Transverse colon (tissue), 4 donors: ENCODE measurements around the gene ABTB1. TPM values are rescaled to one million over a fixed set of nuclear protein-coding genes. Genes with fewer than 3 reads are reported as not detected.
"Not testable (repeated sequence)": the region's sequence is repeated elsewhere in the genome, so short reads cannot be mapped to it uniquely, and the experiment has no call there.

Experiments used
- DNase-seq: peaks from one replicate; pipeline ENCODE4 v3.0.0-alpha.2; 2019
- H3K27ac ChIP-seq, 4 donors: fragments of 200-600 bp; sonication (generic); 2 replicates each; pipeline ENCODE4 v1.5.1; 2016 to 2018; ENCODE audit warnings: inconsistent platforms in 4 of 4
- H3K27me3 ChIP-seq: fragments of 200-600 bp; sonication (generic); 2 replicates; pipeline ENCODE4 v1.5.1; 2017; ENCODE audit warnings: inconsistent platforms
- H3K36me3 ChIP-seq, 4 donors: fragments of 200-600 bp; sonication (generic); 2 replicates each; pipeline ENCODE4 v1.5.1; 2017 to 2019; ENCODE audit warnings: inconsistent platforms in 4 of 4
- H3K4me1 ChIP-seq, 4 donors: fragments of 200-600 bp; sonication (generic); 2 replicates each; pipeline ENCODE4 v1.5.1; 2017 to 2020; ENCODE audit warnings: inconsistent platforms in 4 of 4
- H3K4me3 ChIP-seq, 4 donors: fragments of 200-600 bp; sonication (generic); 1 replicate in 1 of 4; 2 replicates in 3 of 4; pipeline versions ENCODE4 v1.5.1 to v1.6.1; 2017 to 2019; ENCODE audit warnings: inconsistent platforms in 4 of 4
- H3K9me3 ChIP-seq, 2 donors: fragments of 200-600 bp; sonication (generic); 2 replicates each; pipeline ENCODE4 v1.5.1; 2017 to 2019; ENCODE audit warnings: inconsistent platforms in 2 of 2
- CTCF ChIP-seq, 5 experiments: fragments of 200-600 bp in 3 of 5; fragments of 450-650 bp in 2 of 5; sonication (generic) in 3 of 5; IDR thresholded peaks; 1 replicate in 2 of 5; 2 replicates in 3 of 5; pipeline ENCODE4 v1.5.1; 2016 to 2017; ENCODE audit warnings: antibody characterized with exemption in 5 of 5, inconsistent platforms in 3 of 5, mild to moderate bottlenecking in 2 of 5, moderate library complexity in 1 of 5
- EP300 ChIP-seq: sonication (generic); formaldehyde crosslinking; IDR thresholded peaks from one replicate; pipeline ENCODE4 v1.6.1; 2017; ENCODE audit warnings: antibody characterized with exemption, low read depth
- POLR2A ChIP-seq: fragments of 450-650 bp; IDR thresholded peaks from one replicate; pipeline ENCODE4 v1.6.1; 2016; ENCODE audit warnings: antibody characterized with exemption, mild to moderate bottlenecking, moderate library complexity
- POLR2AphosphoS5 ChIP-seq, 3 donors: sonication (generic); formaldehyde crosslinking; IDR thresholded peaks; one replicate each; pipeline ENCODE4 v1.6.1; 2016; ENCODE audit warnings: antibody characterized with exemption in 3 of 3
- WGBS, 2 donors: methylation state at CpG; one replicate each; pipeline ENCODE4 v1.1.5; 2018; ENCODE audit warnings: low coverage in 1 of 2; 5-methylcytosine and 5-hydroxymethylcytosine counted together
- in situ Hi-C, 4 donors: fragments of 200-750 bp; cut with MboI; loops; one replicate each; pipeline versions ENCODE4 v1.15.0 to v1.15.1; 2017; ENCODE audit warnings: low sequenced_read_pairs in 3 of 4, low pct_ligation_motif_present in 1 of 4, low pct_unique_long_range_greater_than_20kb in 1 of 4
- intact Hi-C: fragments of 100-400 bp; cut with DNase I; formaldehyde crosslinking; loops from one replicate; pipeline ENCODE4 v1.15.1; 2023; ENCODE audit warnings: low total_unique reads
- total RNA-seq, 4 donors: library from RNA; depleted of rRNA; stranded (reverse); fragments of >200 nt; gene quantifications; one replicate each; pipeline ENCODE4 v1.1.0, GENCODE V29; 2016

Gene ABTB1
- total RNA-seq, 4 donors from 2014 or later: 29.6 to 80.4 (median 45.8) TPM

GRCh38 chr3:127651516-127652172, 21.1 kb upstream of the ABTB1 start:
- Histone ChIP-seq H3K27ac (no peak overlapping the region), H3K4me1 (no peaks in the 10 kb centered on the region), H3K27me3 (no peaks in the 10 kb centered on the region), H3K36me3 (no peaks in the 10 kb centered on the region), H3K9me3 (no peaks in the 10 kb centered on the region), H3K4me3 (no peak overlapping the region)
- TF ChIP-seq POLR2AphosphoS5 (IDR thresholded peaks at IDR 0.05) (no peak), EP300 (no peak), CTCF (IDR thresholded peaks at IDR 0.05) (no peak), POLR2A (no peak)
- intact Hi-C loops (loop anchor here (5.0 kb wide), 2 partner anchors 181 to 321 kb away; no protein-coding TSS in a partner anchor), in situ Hi-C loops (loop anchor here in 3 of 4 donors (10.0 to 25.0 kb wide), 4 partner anchors 183 to 313 kb away; no protein-coding TSS in a partner anchor)
- WGBS, 2 donors: 68% methylated on average over 6 of the region's 8 CpGs; no CpG with 5 or more reads in 1 of the 2 donors
- DNase-seq: no peak

GRCh38 chr3:127652246-127652995, 20.3 kb upstream of the ABTB1 start:
- Histone ChIP-seq H3K9me3 (no peaks in the 10 kb centered on the region), H3K36me3 (no peaks in the 10 kb centered on the region), H3K4me3 (no peak overlapping the region), H3K27me3 (no peaks in the 10 kb centered on the region), H3K4me1 (no peaks in the 10 kb centered on the region), H3K27ac (no peak overlapping the region)
- intact Hi-C loops: loop anchor here (5.0 kb wide), 2 partner anchors 180 to 320 kb away; no protein-coding TSS in a partner anchor
- TF ChIP-seq POLR2A (no peak), CTCF (IDR thresholded peaks at IDR 0.05) (peak; percentile 73 to 89 (median 85))
- WGBS, 2 donors: 71% methylated on average over 13 of the region's 13 CpGs; no CpG with 5 or more reads in 1 of the 2 donors
- DNase-seq: peak; percentile 47
- in situ Hi-C loops: loop anchor here in 3 of 4 donors (10.0 to 25.0 kb wide), 4 partner anchors 182 to 312 kb away; no protein-coding TSS in a partner anchor

DNA sequence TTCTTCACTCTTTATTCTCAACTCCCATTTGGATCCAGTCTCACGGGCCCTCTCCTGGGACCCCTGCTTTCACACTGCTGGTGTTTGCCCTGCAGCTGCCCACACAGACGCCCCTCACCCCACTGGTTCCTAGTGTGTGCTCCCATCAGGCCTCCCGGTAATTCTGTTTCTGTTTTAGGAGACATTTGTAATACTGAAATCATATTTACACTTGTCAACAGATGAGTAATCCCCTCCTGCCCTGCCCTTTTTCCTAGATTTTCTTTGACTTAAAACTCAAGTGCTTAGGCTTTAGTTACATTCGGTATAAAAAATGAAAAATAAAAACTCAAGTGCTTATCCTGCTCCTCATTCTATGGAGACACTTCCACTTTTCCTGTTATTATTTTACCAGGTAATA, 18.4 kb upstream of the ABTB1 start:
- 72 to 80% methylated on average over 4 of the region's 4 CpGs for WGBS, 2 donors
- DNase-seq: no peak
- in situ Hi-C loops: loop anchor here in 3 of 4 donors (10.0 to 25.0 kb wide), 4 partner anchors 180 to 310 kb away; no protein-coding TSS in a partner anchor
- Histone ChIP-seq H3K9me3 (no peaks in the 10 kb centered on the region), H3K4me3 (no peak overlapping the region), H3K27ac (no peak overlapping the region), H3K36me3 (no peaks in the 10 kb centered on the region), H3K4me1 (no peaks in the 10 kb centered on the region), H3K27me3 (no peaks in the 10 kb centered on the region)
- intact Hi-C loops: loop anchor here (5.0 kb wide), 2 partner anchors 178 to 318 kb away; no protein-coding TSS in a partner anchor
- TF ChIP-seq POLR2AphosphoS5 (IDR thresholded peaks at IDR 0.05): no peak

- H3K36me3 ChIP-seq, DNase-seq, H3K4me1 ChIP-seq, H3K27ac ChIP-seq, H3K27me3 ChIP-seq, H3K4me3 ChIP-seq, H3K9me3 ChIP-seq: not testable (repeated sequence)
- WGBS, 2 donors: 92 to 100% methylated on average over 1 to 6 of the region's 6 CpGs
- intact Hi-C loops: loop anchor here (5.0 kb wide), 2 partner anchors 177 to 317 kb away; no protein-coding TSS in a partner anchor
- in situ Hi-C loops: loop anchor here in 3 of 4 donors (10.0 to 25.0 kb wide), 4 partner anchors 180 to 310 kb away; no protein-coding TSS in a partner anchor
Measured at GRCh38 chr3:127654993-127655392, 17.8 kb upstream of the ABTB1 start.

- TF ChIP-seq CTCF (IDR thresholded peaks at IDR 0.05): no peak
- no peak for TF ChIP-seq POLR2A
- TF ChIP-seq EP300: no peak
- no peak for TF ChIP-seq POLR2AphosphoS5 (IDR thresholded peaks at IDR 0.05)
- WGBS, 2 donors: 71 to 74% methylated on average over 2 to 3 of the region's 3 CpGs
- Histone ChIP-seq H3K4me3 (no peak overlapping the region), H3K27ac (peak overlapping the region in 2 of 4 donors; percentile 1 to 42), H3K27me3 (no peaks in the 10 kb centered on the region), H3K36me3 (no peaks in the 10 kb centered on the region), H3K4me1 (no peaks in the 10 kb centered on the region), H3K9me3 (no peaks in the 10 kb centered on the region)
- in situ Hi-C loops: loop anchor here in 3 of 4 donors (10.0 to 25.0 kb wide), 4 partner anchors 179 to 309 kb away; no protein-coding TSS in a partner anchor
- intact Hi-C loops: no loop called here
- no peak for DNase-seq
Measured at GRCh38 chr3:127655641-127656040, 17.1 kb upstream of the ABTB1 start.
